ENCODE results near the gene RIC8B. TPM values are rescaled to one million over a fixed set of nuclear protein-coding genes. Genes with fewer than 3 reads are reported as not detected.

RIC8B gene
- total and polyA plus RNA-seq, 2 of the 8 experiments (the other 6 are each of a cell fraction or from before 2014, with no cell fraction given) = 8.2 to 25.3 TPM

DNA sequence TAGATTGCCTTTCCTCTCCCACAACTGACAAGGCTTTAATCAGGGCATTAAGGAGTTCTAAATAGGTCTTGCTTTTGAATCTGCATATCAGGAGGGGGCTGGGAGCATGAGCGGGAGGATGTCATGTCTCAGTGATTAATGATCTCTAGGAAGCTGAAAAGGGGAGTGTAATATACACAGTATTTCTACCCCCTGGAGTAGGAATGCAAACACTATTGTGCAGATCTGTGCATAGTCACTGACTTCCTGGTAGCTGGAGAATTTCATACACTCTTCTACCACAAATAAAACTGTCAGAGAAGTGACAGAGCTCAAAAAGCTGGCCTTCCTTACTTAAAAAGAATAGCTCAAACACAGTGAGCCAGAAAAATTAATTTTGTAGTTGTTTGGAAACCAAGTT is 65.8 kb downstream of the RIC8B start (continued):
- TF ChIP-seq, protein P1, sequence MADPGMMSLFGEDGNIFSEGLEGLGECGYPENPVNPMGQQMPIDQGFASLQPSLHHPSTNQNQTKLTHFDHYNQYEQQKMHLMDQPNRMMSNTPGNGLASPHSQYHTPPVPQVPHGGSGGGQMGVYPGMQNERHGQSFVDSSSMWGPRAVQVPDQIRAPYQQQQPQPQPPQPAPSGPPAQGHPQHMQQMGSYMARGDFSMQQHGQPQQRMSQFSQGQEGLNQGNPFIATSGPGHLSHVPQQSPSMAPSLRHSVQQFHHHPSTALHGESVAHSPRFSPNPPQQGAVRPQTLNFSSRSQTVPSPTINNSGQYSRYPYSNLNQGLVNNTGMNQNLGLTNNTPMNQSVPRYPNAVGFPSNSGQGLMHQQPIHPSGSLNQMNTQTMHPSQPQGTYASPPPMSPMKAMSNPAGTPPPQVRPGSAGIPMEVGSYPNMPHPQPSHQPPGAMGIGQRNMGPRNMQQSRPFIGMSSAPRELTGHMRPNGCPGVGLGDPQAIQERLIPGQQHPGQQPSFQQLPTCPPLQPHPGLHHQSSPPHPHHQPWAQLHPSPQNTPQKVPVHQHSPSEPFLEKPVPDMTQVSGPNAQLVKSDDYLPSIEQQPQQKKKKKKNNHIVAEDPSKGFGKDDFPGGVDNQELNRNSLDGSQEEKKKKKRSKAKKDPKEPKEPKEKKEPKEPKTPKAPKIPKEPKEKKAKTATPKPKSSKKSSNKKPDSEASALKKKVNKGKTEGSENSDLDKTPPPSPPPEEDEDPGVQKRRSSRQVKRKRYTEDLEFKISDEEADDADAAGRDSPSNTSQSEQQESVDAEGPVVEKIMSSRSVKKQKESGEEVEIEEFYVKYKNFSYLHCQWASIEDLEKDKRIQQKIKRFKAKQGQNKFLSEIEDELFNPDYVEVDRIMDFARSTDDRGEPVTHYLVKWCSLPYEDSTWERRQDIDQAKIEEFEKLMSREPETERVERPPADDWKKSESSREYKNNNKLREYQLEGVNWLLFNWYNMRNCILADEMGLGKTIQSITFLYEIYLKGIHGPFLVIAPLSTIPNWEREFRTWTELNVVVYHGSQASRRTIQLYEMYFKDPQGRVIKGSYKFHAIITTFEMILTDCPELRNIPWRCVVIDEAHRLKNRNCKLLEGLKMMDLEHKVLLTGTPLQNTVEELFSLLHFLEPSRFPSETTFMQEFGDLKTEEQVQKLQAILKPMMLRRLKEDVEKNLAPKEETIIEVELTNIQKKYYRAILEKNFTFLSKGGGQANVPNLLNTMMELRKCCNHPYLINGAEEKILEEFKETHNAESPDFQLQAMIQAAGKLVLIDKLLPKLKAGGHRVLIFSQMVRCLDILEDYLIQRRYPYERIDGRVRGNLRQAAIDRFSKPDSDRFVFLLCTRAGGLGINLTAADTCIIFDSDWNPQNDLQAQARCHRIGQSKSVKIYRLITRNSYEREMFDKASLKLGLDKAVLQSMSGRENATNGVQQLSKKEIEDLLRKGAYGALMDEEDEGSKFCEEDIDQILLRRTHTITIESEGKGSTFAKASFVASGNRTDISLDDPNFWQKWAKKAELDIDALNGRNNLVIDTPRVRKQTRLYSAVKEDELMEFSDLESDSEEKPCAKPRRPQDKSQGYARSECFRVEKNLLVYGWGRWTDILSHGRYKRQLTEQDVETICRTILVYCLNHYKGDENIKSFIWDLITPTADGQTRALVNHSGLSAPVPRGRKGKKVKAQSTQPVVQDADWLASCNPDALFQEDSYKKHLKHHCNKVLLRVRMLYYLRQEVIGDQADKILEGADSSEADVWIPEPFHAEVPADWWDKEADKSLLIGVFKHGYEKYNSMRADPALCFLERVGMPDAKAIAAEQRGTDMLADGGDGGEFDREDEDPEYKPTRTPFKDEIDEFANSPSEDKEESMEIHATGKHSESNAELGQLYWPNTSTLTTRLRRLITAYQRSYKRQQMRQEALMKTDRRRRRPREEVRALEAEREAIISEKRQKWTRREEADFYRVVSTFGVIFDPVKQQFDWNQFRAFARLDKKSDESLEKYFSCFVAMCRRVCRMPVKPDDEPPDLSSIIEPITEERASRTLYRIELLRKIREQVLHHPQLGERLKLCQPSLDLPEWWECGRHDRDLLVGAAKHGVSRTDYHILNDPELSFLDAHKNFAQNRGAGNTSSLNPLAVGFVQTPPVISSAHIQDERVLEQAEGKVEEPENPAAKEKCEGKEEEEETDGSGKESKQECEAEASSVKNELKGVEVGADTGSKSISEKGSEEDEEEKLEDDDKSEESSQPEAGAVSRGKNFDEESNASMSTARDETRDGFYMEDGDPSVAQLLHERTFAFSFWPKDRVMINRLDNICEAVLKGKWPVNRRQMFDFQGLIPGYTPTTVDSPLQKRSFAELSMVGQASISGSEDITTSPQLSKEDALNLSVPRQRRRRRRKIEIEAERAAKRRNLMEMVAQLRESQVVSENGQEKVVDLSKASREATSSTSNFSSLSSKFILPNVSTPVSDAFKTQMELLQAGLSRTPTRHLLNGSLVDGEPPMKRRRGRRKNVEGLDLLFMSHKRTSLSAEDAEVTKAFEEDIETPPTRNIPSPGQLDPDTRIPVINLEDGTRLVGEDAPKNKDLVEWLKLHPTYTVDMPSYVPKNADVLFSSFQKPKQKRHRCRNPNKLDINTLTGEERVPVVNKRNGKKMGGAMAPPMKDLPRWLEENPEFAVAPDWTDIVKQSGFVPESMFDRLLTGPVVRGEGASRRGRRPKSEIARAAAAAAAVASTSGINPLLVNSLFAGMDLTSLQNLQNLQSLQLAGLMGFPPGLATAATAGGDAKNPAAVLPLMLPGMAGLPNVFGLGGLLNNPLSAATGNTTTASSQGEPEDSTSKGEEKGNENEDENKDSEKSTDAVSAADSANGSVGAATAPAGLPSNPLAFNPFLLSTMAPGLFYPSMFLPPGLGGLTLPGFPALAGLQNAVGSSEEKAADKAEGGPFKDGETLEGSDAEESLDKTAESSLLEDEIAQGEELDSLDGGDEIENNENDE (IDR thresholded peaks at IDR 0.05; ENCODE audit: insufficient replicate concordance, low read length) = no peak
- TF ChIP-seq, protein P2, sequence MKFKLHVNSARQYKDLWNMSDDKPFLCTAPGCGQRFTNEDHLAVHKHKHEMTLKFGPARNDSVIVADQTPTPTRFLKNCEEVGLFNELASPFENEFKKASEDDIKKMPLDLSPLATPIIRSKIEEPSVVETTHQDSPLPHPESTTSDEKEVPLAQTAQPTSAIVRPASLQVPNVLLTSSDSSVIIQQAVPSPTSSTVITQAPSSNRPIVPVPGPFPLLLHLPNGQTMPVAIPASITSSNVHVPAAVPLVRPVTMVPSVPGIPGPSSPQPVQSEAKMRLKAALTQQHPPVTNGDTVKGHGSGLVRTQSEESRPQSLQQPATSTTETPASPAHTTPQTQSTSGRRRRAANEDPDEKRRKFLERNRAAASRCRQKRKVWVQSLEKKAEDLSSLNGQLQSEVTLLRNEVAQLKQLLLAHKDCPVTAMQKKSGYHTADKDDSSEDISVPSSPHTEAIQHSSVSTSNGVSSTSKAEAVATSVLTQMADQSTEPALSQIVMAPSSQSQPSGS (IDR thresholded peaks at IDR 0.05; ENCODE audit: low read length) = no peak
- TF ChIP-seq TCF12 (IDR thresholded peaks at IDR 0.05; ENCODE audit: low read depth, low read length) = no peak
- no peak for TF ChIP-seq FOSL1 (IDR thresholded peaks at IDR 0.05; ENCODE audit: insufficient read depth, low read depth, low read length)
- TF ChIP-seq, protein P3, sequence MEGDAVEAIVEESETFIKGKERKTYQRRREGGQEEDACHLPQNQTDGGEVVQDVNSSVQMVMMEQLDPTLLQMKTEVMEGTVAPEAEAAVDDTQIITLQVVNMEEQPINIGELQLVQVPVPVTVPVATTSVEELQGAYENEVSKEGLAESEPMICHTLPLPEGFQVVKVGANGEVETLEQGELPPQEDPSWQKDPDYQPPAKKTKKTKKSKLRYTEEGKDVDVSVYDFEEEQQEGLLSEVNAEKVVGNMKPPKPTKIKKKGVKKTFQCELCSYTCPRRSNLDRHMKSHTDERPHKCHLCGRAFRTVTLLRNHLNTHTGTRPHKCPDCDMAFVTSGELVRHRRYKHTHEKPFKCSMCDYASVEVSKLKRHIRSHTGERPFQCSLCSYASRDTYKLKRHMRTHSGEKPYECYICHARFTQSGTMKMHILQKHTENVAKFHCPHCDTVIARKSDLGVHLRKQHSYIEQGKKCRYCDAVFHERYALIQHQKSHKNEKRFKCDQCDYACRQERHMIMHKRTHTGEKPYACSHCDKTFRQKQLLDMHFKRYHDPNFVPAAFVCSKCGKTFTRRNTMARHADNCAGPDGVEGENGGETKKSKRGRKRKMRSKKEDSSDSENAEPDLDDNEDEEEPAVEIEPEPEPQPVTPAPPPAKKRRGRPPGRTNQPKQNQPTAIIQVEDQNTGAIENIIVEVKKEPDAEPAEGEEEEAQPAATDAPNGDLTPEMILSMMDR (IDR thresholded peaks at IDR 0.05; ENCODE audit: control extremely low read depth in 1 of 3, insufficient read depth in 1 of 3, low read depth in 1 of 3, low read length in 3 of 3) = no peak
- TF ChIP-seq RBBP5 (IDR thresholded peaks at IDR 0.05; ENCODE audit: borderline replicate concordance, low read depth, low read length) = no peak
- no peak for TF ChIP-seq KDM1A (IDR thresholded peaks at IDR 0.05; ENCODE audit: borderline replicate concordance, low read length)
